Upper lobe of left lung (tissue), 4 donors: ENCODE results near the gene CACNG5.

Experiments used
- CTCF ChIP-seq, 6 experiments: fragments of 450-650 bp in 4 of 6; fragments of 200-600 bp in 2 of 6; sonication (generic) in 2 of 6; IDR thresholded peaks; one replicate each; pipeline ENCODE4 v1.5.1; 2016 to 2019; ENCODE audit warnings: antibody characterized with exemption in 6 of 6
- EP300 ChIP-seq, 4 donors: sonication (generic); formaldehyde crosslinking; IDR thresholded peaks; one replicate each; pipeline ENCODE4 v1.5.1; 2017; ENCODE audit warnings: antibody characterized with exemption in 4 of 4, control low read depth in 2 of 4
- POLR2A ChIP-seq, 4 donors: fragments of 450-650 bp; IDR thresholded peaks; one replicate each; pipeline ENCODE4 v1.5.1; 2016 to 2017; ENCODE audit warnings: antibody characterized with exemption in 4 of 4, mild to moderate bottlenecking in 2 of 4
- POLR2AphosphoS5 ChIP-seq, 2 donors: sonication (generic); formaldehyde crosslinking; IDR thresholded peaks; one replicate each; pipeline ENCODE4 v1.5.1; 2017; ENCODE audit warnings: antibody characterized with exemption in 2 of 2

DNA sequence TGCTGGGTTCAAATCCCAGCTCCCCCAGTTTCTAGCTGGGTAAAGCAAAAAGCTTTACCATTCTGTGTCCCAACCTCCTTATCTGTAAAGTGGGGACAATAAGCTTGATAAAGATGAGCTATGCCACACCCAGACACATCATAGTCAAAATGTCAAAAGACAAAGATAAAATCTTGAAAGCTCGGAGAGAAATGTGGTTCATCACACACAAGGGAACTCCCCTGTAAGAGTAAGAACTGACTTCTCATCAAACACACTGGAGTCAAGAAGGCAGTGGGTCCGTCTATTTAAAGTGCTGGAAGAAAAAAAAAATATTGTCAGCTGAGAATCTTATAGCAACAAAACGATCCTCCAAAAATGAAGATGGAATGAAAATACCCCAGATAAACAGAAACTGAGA lies 25.3 kb downstream of the CACNG5 start:
- no peak for TF ChIP-seq POLR2AphosphoS5 (IDR thresholded peaks at IDR 0.05)
- TF ChIP-seq CTCF (IDR thresholded peaks at IDR 0.05) = no peak
- TF ChIP-seq EP300 (IDR thresholded peaks at IDR 0.05) = no peak
- TF ChIP-seq POLR2A (IDR thresholded peaks at IDR 0.05) = no peak
